Renal cortex interstitium (tissue), 15 donors: ENCODE data around the gene USPL1. TPM values are rescaled to one million over a fixed set of nuclear protein-coding genes. Genes with fewer than 3 reads are reported as not detected.
"Not testable (repeated sequence)": the region's sequence is repeated elsewhere in the genome, so short reads cannot be mapped to it uniquely, and the experiment has no call there.

Experiments used
- DNase-seq, 11 donors: peaks; one replicate each; pipeline ENCODE4 v3.0.0-alpha.2; 2013; ENCODE audit warnings: low read depth in 9 of 11, low spot score in 4 of 11; ENCODE audit errors: extremely low read depth in 1 of 11
- long read RNA-seq, 16 experiments: transcript quantifications; one replicate each; lab custom pipeline, GENCODE V29; 2026
- polyA plus RNA-seq, 3 donors: library from polyadenylated mRNA; unstranded; fragments of 120-200 nt; gene quantifications; one replicate each; pipeline ENCODE4 v1.2.1, GENCODE V29; 2013; ENCODE audit not compliant: insufficient read length in 3 of 3

USPL1 gene
- polyA plus RNA-seq, result 10 to 100 TPM; 21.5 to 27.6 (median 27.0) TPM
- long read RNA-seq, donor 1, partial matches to known transcripts, result 0 of 4 reads
- long read RNA-seq, donor 1, other reads (novel, unspliced or antisense), result 0 of 4 reads
- long read RNA-seq, donor 2, partial matches to known transcripts, result 0 of 2 reads
- long read RNA-seq, donor 2, other reads (novel, unspliced or antisense), result 0 of 2 reads
- long read RNA-seq, donor 3, partial matches to known transcripts, result 8 of 9 reads
- long read RNA-seq, donor 3, other reads (novel, unspliced or antisense), result 0 of 9 reads
- long read RNA-seq, donor 4, partial matches to known transcripts, result 0 of 1 reads
- long read RNA-seq, donor 4, other reads (novel, unspliced or antisense), result 0 of 1 reads
- long read RNA-seq, donor 5, result 0 reads
- long read RNA-seq, donor 6, result 0 reads
- long read RNA-seq, donor 7, partial matches to known transcripts, result 8 of 10 reads
- long read RNA-seq, donor 7, other reads (novel, unspliced or antisense), result 0 of 10 reads
- long read RNA-seq, donor 8, result 0 reads
- long read RNA-seq, donor 9, partial matches to known transcripts, result 0 of 1 reads
- long read RNA-seq, donor 9, other reads (novel, unspliced or antisense), result 0 of 1 reads
- long read RNA-seq, donor 10, partial matches to known transcripts, result 0 of 2 reads
- long read RNA-seq, donor 10, other reads (novel, unspliced or antisense), result 0 of 2 reads
- long read RNA-seq, donor 11, partial matches to known transcripts, result 0 of 1 reads
- long read RNA-seq, donor 11, other reads (novel, unspliced or antisense), result 0 of 1 reads
- long read RNA-seq, donor 12, result 0 reads
- long read RNA-seq, donor 13, result 0 reads
- long read RNA-seq, donor 14, result 0 reads
- long read RNA-seq, donor 15, result 0 reads
- long read RNA-seq, donor 16, transcript USPL1-201 (9 exons, 3,814 nt), result major isoform, 5 of 14 reads
- long read RNA-seq, donor 16, partial matches to known transcripts, result 0 of 14 reads
- long read RNA-seq, donor 16, other reads (novel, unspliced or antisense), result 9 of 14 reads

DNA sequence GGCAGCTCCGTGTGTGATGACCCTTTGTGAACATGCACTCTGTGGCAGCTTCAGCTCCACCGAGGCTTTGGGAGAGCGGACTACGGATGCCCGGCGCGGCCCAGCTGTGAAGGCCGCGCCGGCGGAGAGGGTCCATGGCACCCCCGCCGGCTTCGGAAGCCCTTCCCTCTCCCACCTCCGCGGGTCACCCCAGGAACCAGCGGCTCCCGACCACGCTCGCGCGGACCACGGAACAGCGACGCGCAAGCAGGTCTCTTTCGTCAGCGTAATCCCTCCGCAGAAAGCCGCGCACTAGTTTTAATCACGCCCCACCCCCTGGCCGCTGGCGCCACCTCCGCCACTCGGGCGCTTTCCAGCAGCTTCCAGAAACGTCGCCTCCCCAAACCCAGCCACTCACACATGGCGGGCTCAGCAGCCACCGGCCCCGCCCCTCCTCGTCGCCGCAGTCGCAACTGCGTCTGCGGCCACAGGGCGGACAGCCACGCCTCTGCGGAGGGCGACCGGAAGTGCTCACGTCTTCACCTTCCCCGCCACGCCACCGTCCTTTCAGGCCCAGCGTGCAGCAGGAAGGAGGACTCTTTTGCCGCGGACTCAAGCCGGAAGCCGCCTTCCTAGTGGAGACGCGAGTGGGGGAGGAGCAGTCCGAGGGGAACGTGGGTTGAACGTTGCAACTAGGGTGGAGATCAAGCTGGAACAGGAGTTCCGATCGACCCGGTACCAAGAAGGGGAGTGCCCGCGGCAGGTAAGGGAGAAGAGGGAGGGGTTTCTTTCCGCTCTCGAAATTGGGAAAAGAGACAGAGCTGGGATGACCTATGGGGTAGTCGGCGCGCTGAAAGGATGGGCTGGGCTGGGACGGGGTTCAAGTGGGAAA is at the start of gene USPL1:
Gene USPL1, plus strand, starts transcription at position 606 of the 871 bp plus-strand sequence. CDS start 3,221 bp downstream, outside the sequence.
- peak; percentile 91 to 99 (median 97) for DNase-seq

- DNase-seq, result no peak
These were observed 47.7 kb upstream of the USPL1 start for GRCh38 chr13:30569901-30570576.

- no peak for DNase-seq
These were observed 47.0 kb upstream of the USPL1 start for GRCh38 chr13:30570691-30571090.

DNA sequence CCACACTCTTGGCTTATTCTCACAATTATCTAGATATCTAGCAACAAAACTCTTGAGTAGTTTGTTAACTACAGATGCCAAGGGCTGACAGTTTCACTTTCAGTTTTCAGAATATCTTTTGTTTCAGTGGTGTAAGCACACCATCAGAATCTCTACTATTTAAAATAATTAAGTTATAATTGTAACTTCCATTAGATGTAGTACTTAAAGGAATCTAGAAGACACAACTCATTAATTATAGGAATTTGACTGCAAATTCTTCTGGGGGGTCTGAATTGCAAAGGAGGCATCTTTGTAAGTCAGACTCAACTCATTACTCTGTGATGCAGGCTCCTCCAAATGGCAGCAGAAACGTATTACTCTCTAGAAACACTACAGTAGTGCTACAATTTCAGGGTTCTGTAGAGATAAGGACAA is 44.9 kb upstream of the USPL1 start:
- peak in 9 of 11 donors; percentile 16 to 54 (median 37) for DNase-seq

- DNase-seq, result peak in 2 of 11 donors; percentile 5 to 9
These were observed 41.2 kb upstream of the USPL1 start for GRCh38 chr13:30576528-30576927.

GRCh38 chr13:30577401-30577852 is 40.3 kb upstream of the USPL1 start:
- no peak for DNase-seq

GRCh38 chr13:30580852-30581502 is 36.7 kb upstream of the USPL1 start:
- DNase-seq, result no peak

DNA sequence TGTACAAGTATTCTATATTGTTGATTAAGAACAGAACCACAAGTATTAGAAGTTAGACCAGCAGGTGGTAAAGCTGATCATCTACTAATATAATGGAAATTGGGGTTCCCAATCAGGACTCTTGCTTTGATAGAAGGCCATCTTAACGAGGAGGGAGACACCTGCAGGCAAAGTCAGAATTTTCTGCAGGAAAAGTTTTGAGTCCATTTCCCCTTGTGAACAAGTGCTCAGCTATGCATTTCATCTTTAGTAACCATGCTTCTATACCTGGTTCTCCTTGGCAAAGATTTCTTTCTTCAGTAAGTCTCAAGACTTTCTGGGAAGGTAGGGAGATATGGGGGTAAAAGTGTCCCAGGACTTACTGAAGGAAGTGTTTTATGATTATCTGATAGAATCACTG is 36.1 kb upstream of the USPL1 start:
- no peak for DNase-seq

DNA sequence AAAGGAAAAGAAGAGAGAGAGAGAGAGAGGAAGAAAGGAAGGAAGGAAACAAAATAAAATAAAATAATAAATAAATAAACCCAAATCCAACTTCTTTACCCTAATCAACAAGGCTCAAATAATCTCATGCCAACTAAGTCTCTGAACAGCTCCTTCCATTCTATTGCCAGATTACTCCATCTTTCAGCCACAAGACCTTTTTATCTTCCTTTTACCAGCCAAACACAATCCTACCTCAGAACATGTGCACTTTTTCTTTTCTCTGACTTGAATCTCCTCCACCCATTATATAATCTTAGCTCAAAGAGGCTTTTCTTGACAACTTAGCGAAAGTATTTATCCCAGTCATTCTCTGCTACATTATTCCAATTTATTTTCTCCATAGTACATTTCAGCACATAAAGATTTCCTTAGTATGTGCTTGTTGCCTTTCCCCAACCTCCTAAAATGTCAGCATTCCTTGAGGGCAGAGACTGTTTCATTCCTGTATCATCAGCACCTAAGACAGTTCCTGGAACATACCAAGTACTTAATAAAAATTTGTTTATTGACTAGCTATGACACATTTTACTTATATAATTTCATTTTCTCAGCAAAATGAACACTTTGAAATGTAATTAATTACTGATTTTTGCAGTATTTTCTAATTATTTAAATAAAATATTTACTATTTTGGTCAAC is 33.5 kb upstream of the USPL1 start:
- no peak for DNase-seq

DNA sequence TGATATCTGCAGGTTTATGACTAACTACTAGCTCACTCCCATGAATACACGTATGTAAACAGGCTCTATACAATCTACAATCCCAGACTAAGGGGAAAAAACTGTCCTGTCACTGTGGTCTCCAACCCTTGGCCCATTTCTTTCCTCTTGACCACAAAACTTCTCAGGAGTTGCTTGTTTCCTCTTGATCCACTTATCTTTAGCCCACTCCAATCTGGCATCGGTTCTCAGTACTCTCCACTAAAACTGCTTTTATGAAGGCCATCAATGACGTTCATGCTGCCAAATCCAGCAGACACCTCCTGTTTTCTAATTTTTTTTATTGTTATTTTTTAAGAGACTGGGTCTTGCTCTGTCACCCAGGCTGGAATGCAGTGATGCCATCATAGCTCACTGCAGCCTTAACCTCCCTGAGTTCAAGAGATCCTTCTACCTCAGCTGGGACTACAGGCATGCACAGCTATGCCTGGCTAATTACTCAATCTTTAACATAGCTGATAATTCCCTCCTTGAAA is 31.9 kb upstream of the USPL1 start:
- no peak for DNase-seq

DNA sequence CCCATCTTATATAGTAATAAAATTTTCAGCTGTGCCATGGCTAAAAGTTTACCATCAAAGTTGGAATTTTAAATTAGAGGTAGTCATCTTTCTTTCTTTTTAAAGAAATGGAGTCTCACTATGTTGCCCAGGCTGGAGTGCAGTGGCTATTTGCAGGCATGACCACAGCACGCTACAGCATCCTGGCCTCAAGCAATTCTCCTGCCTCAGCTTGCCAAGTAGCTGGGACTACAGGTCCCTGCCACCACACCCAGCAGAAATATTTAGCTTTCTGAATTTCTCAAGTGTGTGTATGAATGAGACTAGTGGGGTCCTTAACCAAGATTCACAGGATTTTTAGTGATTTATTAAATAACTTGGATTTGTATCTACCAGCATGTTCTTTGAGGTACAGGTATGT is 30.5 kb upstream of the USPL1 start:
- DNase-seq, result no peak

- no peak for DNase-seq
These were observed 30.0 kb upstream of the USPL1 start for GRCh38 chr13:30587739-30588138.

DNA sequence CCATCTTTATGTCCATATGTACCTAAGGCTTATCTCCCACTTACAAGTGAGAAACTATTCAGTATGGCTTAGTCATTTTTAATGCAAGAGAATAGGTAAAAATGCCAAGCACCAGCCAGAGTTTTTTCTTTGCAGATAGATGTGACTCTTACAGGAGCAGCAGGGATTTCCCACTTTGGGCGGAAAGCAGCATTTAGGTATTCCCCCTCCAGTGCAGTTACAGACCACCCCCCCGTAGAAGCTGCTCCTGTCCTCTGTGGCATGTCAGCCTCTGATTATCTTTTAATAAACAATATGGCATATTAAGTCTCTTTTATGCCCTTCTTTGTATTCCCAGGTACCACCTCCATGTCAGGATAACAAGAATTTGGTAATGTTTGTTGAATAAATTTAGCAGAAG is 24.7 kb upstream of the USPL1 start:
- DNase-seq, result no peak

DNA sequence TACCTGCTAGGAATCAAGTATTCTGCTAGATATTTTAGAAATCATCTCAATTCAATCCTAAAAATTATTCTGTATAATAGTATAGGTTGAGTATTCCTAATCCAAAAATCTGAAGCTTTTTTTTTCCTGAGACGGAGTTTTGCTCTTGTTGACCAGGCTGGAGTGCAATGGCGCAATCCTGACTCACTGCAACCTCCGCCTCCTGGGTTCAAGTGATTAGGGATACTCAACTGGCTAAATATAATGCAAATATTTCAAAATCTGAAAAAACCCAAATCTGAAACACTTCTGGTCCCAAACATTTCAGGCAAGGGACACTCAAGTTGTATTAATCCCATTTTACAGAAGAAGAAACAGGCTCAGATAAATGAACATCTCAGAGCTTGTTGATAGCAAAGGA is 17.2 kb upstream of the USPL1 start:
- no peak for DNase-seq

DNA sequence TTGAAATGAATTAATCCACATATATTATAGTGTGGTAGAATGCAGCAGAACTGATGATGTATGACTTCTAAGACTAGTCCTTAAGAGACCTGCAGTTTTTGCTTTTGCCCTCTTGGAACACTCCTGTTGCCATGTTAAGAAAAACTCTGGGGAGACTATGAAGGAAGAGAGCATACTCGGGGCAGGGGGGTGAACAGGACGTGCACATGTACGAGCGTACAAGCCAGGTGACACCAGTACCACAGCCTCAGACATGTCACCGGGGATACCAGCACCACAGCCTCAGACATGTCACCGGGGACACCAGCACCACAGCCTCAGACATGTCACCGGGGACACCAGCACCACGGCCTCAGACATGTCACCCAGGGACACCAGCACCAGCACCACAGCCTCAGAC is 15.9 kb upstream of the USPL1 start:
- DNase-seq, result no peak

DNA sequence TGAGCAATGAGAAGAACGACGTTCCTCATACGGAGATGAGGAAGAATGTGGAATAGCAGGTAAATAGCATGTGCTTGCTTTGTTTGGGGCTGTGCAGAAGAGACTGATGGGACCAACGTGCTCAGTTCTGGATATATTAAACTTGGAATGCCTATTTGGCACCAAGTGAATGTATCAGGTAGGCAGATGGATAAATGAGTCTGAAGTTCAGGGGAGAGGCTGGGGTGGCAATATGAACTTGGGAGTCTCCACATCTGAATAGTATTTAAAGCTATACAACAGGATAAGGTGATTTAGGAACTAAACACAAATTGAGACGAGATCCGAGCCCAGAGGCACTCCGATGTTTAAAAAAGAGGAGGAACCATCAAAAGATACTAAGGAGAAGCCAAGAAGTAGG is 12.7 kb upstream of the USPL1 start:
- DNase-seq, result no peak

DNA sequence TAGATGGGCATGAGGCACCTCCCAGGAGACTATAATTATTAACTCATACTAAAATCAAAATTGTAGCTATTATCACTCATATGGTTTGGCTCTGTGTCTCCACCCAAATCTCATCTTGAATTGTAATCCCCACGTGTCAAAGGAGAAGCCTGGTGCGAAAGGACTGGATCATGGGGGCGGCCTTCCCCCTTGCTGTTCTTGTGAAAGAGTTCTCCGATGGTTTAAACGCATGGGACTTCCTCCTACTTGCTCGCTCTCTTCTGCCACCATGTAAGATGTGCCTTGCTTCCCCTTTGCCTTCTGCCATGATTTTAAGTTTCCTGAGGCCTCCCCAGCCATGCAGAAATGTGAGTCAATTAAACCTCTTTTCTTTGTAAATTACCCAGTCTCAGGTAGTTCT is 10.5 kb upstream of the USPL1 start:
- DNase-seq, result not testable (repeated sequence)
